GM12878 (cell line): ENCODE results near the gene NOSTRIN. TPM values are rescaled to one million over a fixed set of nuclear protein-coding genes. Genes with fewer than 3 reads are reported as not detected.

Experiments used
- ATAC-seq: fragments of 200-7000 bp; cut with Tn5 transposase; 3 replicates; pipeline ENCODE4 v1.9.1; 2020; ENCODE audit warnings: mild to moderate bottlenecking, moderate library complexity
- BruUV-seq: library from RNA; stranded (reverse); fragments of 400-500 nt; replicated peaks from 2 replicates; lab custom pipeline; 2021; lab: Mats Ljungman, UMichigan
- CTCF ChIA-PET: fragments of 300-600 bp; sonication (Branson Sonifier 250); formaldehyde crosslinking; extraction: SDS; loops from one replicate; lab custom pipeline; 2021; ENCODE audit warnings: inconsistent platforms; lab: Yijun Ruan, JAX
- POLR2A ChIA-PET: fragments of 350-600 bp; formaldehyde crosslinking; extraction: SDS; loops from one replicate; lab custom pipeline; 2021; ENCODE audit warnings: inconsistent platforms; lab: Charles Lee
- RAD21 ChIA-PET: fragments of 300-600 bp; sonication (Branson Sonifier 250); formaldehyde crosslinking; loops from one replicate; lab custom pipeline; 2023; ENCODE audit warnings: antibody characterized with exemption; ENCODE audit not compliant: unreplicated experiment; lab: Charles Lee
- SMC1A ChIA-PET: fragments of 300-600 bp; sonication (Branson Sonifier 250); formaldehyde crosslinking; loops from one replicate; lab custom pipeline; 2023; ENCODE audit not compliant: unreplicated experiment, uncharacterized antibody; lab: Charles Lee
- DNase-seq: peaks from one replicate; pipeline ENCODE4 v3.0.0-alpha.2; 2011; ENCODE audit warnings: low read depth, low spot score
- FAIRE-seq: peaks from 3 replicates; lab custom pipeline; 2011; peaks lifted over from hg19 to GRCh38; lab: Jason Lieb, UNC
- H2AFZ ChIP-seq: 2 replicates; pipeline ENCODE4 v1.6.0; 2011; ENCODE audit warnings: low read depth, low read length, control low read depth; ENCODE audit not compliant: control insufficient read depth
- H3K27ac ChIP-seq: 2 replicates; pipeline ENCODE4 v1.5.1; 2011; ENCODE audit warnings: control low read depth; ENCODE audit not compliant: control insufficient read depth, insufficient read depth
- H3K27me3 ChIP-seq, 2 experiments: replicated peaks in 1 of 2; 2 replicates each; pipeline versions ENCODE4 v1.6.0 to v1.6.1; 2011; ENCODE audit warnings: low read length in 1 of 2; ENCODE audit not compliant: control insufficient read depth in 2 of 2, insufficient read depth in 2 of 2
- H3K36me3 ChIP-seq, 2 experiments: 2 replicates each; pipeline ENCODE4 v1.5.1; 2011; ENCODE audit warnings: low read length in 1 of 2; ENCODE audit not compliant: control insufficient read depth in 2 of 2, insufficient read depth in 2 of 2
- H3K4me1 ChIP-seq: 2 replicates; pipeline ENCODE4 v1.6.1; 2011; ENCODE audit warnings: mild to moderate bottlenecking, low read length, moderate library complexity, mixed read lengths; ENCODE audit not compliant: control insufficient read depth, insufficient read depth
- H3K4me2 ChIP-seq: 2 replicates; pipeline ENCODE4 v1.6.0; 2011; ENCODE audit warnings: control low read depth; ENCODE audit not compliant: control insufficient read depth, insufficient read depth
- H3K4me3 ChIP-seq: fragments of 200-600 bp; sonication (generic); 2 replicates; pipeline ENCODE4 v1.5.1; 2016
- H3K79me2 ChIP-seq: 2 replicates; pipeline ENCODE4 v1.6.0; 2011; ENCODE audit warnings: low read length; ENCODE audit not compliant: control insufficient read depth, insufficient read depth
- H3K9ac ChIP-seq: 2 replicates; pipeline ENCODE4 v1.8.0; 2011; ENCODE audit warnings: low read length, control low read depth, mixed read lengths; ENCODE audit not compliant: control insufficient read depth, insufficient read depth
- H3K9me3 ChIP-seq: replicated peaks from 3 replicates; pipeline ENCODE4 v1.5.1; 2011; ENCODE audit warnings: mild to moderate bottlenecking, low read length; ENCODE audit not compliant: control insufficient read depth, insufficient read depth
- H4K20me1 ChIP-seq: 2 replicates; pipeline ENCODE4 v1.6.0; 2011; ENCODE audit not compliant: control insufficient read depth, insufficient read depth
- ELK1 ChIP-seq: IDR thresholded peaks from 2 replicates; pipeline ENCODE4 v1.6.1; 2012; ENCODE audit warnings: low read depth, low read length, improper control_type of control experiment
- EP300 ChIP-seq, 2 experiments: fragments of 150-350 bp in 1 of 2; IDR thresholded peaks; 2 replicates each; pipeline ENCODE4 v1.6.1; 2011 to 2012; ENCODE audit warnings: low read depth in 2 of 2, low read length in 2 of 2, borderline replicate concordance in 1 of 2, improper control_type of control experiment in 1 of 2, inconsistent platforms in 1 of 2; ENCODE audit not compliant: control insufficient read depth in 1 of 2
- EZH2 ChIP-seq: IDR thresholded peaks from 2 replicates; pipeline ENCODE4 v1.6.1; 2012; ENCODE audit warnings: low read depth, mild to moderate bottlenecking, control low read depth, inconsistent platforms, low read length, borderline replicate concordance; ENCODE audit not compliant: control insufficient read depth
- HDAC6 ChIP-seq: fragments of 200-600 bp; sonication (generic); IDR thresholded peaks from one replicate; pipeline ENCODE4 v1.8.0; 2017; ENCODE audit warnings: antibody characterized with exemption; ENCODE audit not compliant: unreplicated experiment
- RCOR1 ChIP-seq: conservative IDR thresholded peaks from 2 replicates; pipeline ENCODE4 v1.6.1; 2012; ENCODE audit warnings: low read depth, low read length, improper control_type of control experiment
- SMAD5 ChIP-seq: IDR thresholded peaks from 2 replicates; pipeline ENCODE4 v1.6.1; 2016; ENCODE audit warnings: antibody characterized with exemption, low read depth
- in situ Hi-C: fragments of 300-500 bp; cut with MboI; formaldehyde crosslinking; loops from 9 replicates; pipeline ENCODE4 v1.14.3; 2018; ENCODE audit warnings: mixed read lengths
- intact Hi-C: fragments of 100-400 bp; cut with micrococcal nuclease; formaldehyde crosslinking; loops from one replicate; pipeline ENCODE4 v1.14.2; 2022; ENCODE audit not compliant: unreplicated experiment
- polyA plus RNA-seq, 11 experiments: library from polyadenylated mRNA; depleted of rRNA in 4 of 11; unstranded in 6 of 11; stranded (reverse) in 5 of 11; fragments of >200 nt; fragmentation: Nextera tagmentation in 4 of 11; fragmentation: Illumina TruSeq in 1 of 11; extraction: Ambion mirVana in 4 of 11; extraction: Trizol in 1 of 11; gene quantifications; 1 replicate in 1 of 11; 2 replicates in 10 of 11; pipeline versions ENCODE4 v1.2.1 to v1.2.3, GENCODE V29; 2011 to 2016; ENCODE audit warnings: inconsistent platforms in 2 of 11, missing spikeins in 2 of 11, low read depth in 1 of 11
- total RNA-seq, 4 experiments: library from RNA; depleted of rRNA in 3 of 4; stranded (reverse); fragments of >200 nt in 3 of 4; fragmentation: Illumina TruSeq in 1 of 4; extraction: Trizol in 1 of 4; gene quantifications; 2 replicates each; pipeline versions ENCODE4 v1.2.1 to v1.2.3, GENCODE V29; 2013 to 2021
- TF ChIP-seq, protein P1 (sequence below): fragments of 450-650 bp; formaldehyde crosslinking; IDR thresholded peaks from 2 replicates; pipeline ENCODE4 v1.4.0; 2020; ENCODE audit warnings: mild to moderate bottlenecking, moderate library complexity
- TF ChIP-seq, protein P2 (sequence below): fragments of 450-650 bp; formaldehyde crosslinking; IDR thresholded peaks from 2 replicates; pipeline ENCODE4 v1.5.0; 2022; ENCODE audit warnings: mild to moderate bottlenecking, missing genetic modification characterization

The NOSTRIN gene
- total and polyA plus RNA-seq, 10 of the 15 experiments (the other 5 are each of a cell fraction or from before 2014, with no cell fraction given), result 0.13 to 0.42 (median 0.37) TPM; not detected in 5

- BruUV-seq, result no TSS peak
- ChIA-PET RAD21 (no interaction called here), CTCF (no interaction called here), SMC1A (interaction anchor here (1.2 kb wide), 1 partner anchor 34 kb away, joined by 3 read pairs; no protein-coding TSS in a partner anchor), POLR2A (no interaction called here)
- Histone ChIP-seq H3K4me2 (no peak overlapping the region), H3K9ac (no peak overlapping the region), H4K20me1 (no peaks in the 10 kb centered on the region), H3K4me1 (no peaks in the 10 kb centered on the region), H3K36me3 (no peaks in the 10 kb centered on the region), H3K27me3 (no peaks in the 10 kb centered on the region), H3K9me3 (no peaks in the 10 kb centered on the region), H2AFZ (no peak overlapping the region), H3K79me2 (no peaks in the 10 kb centered on the region), H3K27ac (no peak overlapping the region), H3K4me3 (no peak overlapping the region)
- ATAC-seq (no peak), FAIRE-seq (no peak), DNase-seq (no peak)
- TF ChIP-seq EP300 (IDR thresholded peaks at IDR 0.05; ENCODE audit: borderline replicate concordance in 1 of 2, control insufficient read depth in 1 of 2, low read depth in 2 of 2, low read length in 2 of 2), result no peak
- TF ChIP-seq, protein P1, sequence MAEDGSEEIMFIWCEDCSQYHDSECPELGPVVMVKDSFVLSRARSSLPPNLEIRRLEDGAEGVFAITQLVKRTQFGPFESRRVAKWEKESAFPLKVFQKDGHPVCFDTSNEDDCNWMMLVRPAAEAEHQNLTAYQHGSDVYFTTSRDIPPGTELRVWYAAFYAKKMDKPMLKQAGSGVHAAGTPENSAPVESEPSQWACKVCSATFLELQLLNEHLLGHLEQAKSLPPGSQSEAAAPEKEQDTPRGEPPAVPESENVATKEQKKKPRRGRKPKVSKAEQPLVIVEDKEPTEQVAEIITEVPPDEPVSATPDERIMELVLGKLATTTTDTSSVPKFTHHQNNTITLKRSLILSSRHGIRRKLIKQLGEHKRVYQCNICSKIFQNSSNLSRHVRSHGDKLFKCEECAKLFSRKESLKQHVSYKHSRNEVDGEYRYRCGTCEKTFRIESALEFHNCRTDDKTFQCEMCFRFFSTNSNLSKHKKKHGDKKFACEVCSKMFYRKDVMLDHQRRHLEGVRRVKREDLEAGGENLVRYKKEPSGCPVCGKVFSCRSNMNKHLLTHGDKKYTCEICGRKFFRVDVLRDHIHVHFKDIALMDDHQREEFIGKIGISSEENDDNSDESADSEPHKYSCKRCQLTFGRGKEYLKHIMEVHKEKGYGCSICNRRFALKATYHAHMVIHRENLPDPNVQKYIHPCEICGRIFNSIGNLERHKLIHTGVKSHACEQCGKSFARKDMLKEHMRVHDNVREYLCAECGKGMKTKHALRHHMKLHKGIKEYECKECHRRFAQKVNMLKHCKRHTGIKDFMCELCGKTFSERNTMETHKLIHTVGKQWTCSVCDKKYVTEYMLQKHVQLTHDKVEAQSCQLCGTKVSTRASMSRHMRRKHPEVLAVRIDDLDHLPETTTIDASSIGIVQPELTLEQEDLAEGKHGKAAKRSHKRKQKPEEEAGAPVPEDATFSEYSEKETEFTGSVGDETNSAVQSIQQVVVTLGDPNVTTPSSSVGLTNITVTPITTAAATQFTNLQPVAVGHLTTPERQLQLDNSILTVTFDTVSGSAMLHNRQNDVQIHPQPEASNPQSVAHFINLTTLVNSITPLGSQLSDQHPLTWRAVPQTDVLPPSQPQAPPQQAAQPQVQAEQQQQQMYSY (CRISPR knock-in tag), result no peak
- TF ChIP-seq SMAD5, result no peak
- TF ChIP-seq, protein P2, sequence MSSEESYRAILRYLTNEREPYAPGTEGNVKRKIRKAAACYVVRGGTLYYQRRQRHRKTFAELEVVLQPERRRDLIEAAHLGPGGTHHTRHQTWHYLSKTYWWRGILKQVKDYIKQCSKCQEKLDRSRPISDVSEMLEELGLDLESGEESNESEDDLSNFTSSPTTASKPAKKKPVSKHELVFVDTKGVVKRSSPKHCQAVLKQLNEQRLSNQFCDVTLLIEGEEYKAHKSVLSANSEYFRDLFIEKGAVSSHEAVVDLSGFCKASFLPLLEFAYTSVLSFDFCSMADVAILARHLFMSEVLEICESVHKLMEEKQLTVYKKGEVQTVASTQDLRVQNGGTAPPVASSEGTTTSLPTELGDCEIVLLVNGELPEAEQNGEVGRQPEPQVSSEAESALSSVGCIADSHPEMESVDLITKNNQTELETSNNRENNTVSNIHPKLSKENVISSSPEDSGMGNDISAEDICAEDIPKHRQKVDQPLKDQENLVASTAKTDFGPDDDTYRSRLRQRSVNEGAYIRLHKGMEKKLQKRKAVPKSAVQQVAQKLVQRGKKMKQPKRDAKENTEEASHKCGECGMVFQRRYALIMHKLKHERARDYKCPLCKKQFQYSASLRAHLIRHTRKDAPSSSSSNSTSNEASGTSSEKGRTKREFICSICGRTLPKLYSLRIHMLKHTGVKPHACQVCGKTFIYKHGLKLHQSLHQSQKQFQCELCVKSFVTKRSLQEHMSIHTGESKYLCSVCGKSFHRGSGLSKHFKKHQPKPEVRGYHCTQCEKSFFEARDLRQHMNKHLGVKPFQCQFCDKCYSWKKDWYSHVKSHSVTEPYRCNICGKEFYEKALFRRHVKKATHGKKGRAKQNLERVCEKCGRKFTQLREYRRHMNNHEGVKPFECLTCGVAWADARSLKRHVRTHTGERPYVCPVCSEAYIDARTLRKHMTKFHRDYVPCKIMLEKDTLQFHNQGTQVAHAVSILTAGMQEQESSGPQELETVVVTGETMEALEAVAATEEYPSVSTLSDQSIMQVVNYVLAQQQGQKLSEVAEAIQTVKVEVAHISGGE (CRISPR knock-in tag), result no peak
- TF ChIP-seq HDAC6, result no peak
- no peak for TF ChIP-seq RCOR1
- no peak for TF ChIP-seq EZH2
- no peak for TF ChIP-seq ELK1
- intact Hi-C loops, result no loop called here
- in situ Hi-C loops, result no loop called here
Measured at GRCh38 chr2:168830958-168831357, 28.5 kb downstream of the NOSTRIN start.
